Ascending aorta (tissue), 2 donors: ENCODE data around the gene CLEC16A. TPM values are rescaled to one million over a fixed set of nuclear protein-coding genes. Genes with fewer than 3 reads are reported as not detected.

Experiments used
- DNase-seq, 2 donors: peaks; one replicate each; pipeline ENCODE4 v3.0.0-alpha.2; 2019; ENCODE audit warnings: low spot score in 2 of 2
- H3K27ac ChIP-seq, 2 donors: fragments of 200-600 bp; sonication (generic); one replicate each; pipeline ENCODE4 v1.5.1; 2016 to 2017; ENCODE audit warnings: mild to moderate bottlenecking in 1 of 2
- H3K27me3 ChIP-seq: fragments of 200-600 bp; sonication (generic); one replicate; pipeline ENCODE4 v1.5.1; 2017
- H3K36me3 ChIP-seq, 2 donors: fragments of 200-600 bp; sonication (generic); one replicate each; pipeline ENCODE4 v1.5.1; 2016
- H3K4me1 ChIP-seq, 2 donors: fragments of 200-600 bp; sonication (generic); one replicate each; pipeline ENCODE4 v1.5.1; 2016 to 2017; ENCODE audit warnings: mild to moderate bottlenecking in 1 of 2
- H3K4me3 ChIP-seq, 2 donors: fragments of 200-600 bp; sonication (generic); one replicate each; pipeline ENCODE4 v1.5.1; 2016 to 2017; ENCODE audit warnings: mild to moderate bottlenecking in 1 of 2
- H3K9me3 ChIP-seq, 2 donors: fragments of 200-600 bp; sonication (generic); one replicate each; pipeline ENCODE4 v1.5.1; 2016
- CTCF ChIP-seq, 3 experiments: fragments of 200-600 bp in 2 of 3; fragments of 450-650 bp in 1 of 3; sonication (generic) in 2 of 3; IDR thresholded peaks; one replicate each; pipeline ENCODE4 v1.5.1; 2016 to 2019; ENCODE audit warnings: antibody characterized with exemption in 3 of 3, mild to moderate bottlenecking in 1 of 3, moderate library complexity in 1 of 3
- intact Hi-C: fragments of 100-400 bp; cut with DNase I; formaldehyde crosslinking; loops from one replicate; pipeline ENCODE4 v1.15.1; 2023
- total RNA-seq: library from RNA; depleted of rRNA; stranded (reverse); fragments of >200 nt; gene quantifications from one replicate; pipeline ENCODE4 v1.1.0, GENCODE V29; 2016

Gene CLEC16A
- total RNA-seq, 1 donor from 2014 or later, result 16.2 TPM

- H3K36me3 ChIP-seq, result peaks cover 8 to 21% of the 10 kb centered on the region in 2 donors
These were observed 57.2 kb downstream of the CLEC16A start for GRCh38 chr16:11001611-11002010.

GRCh38 chr16:11003141-11003540 lies 58.8 kb downstream of the CLEC16A start:
- Histone ChIP-seq H3K36me3 (peaks cover 8 to 18% of the 10 kb centered on the region in 2 donors), H3K27me3 (no peaks in the 10 kb centered on the region), H3K4me3 (no peak overlapping the region), H3K4me1 (no peaks in the 10 kb centered on the region), H3K9me3 (no peaks in the 10 kb centered on the region), H3K27ac (no peak overlapping the region)
- no peak for DNase-seq
- intact Hi-C loops, result no loop called here
- no peak for TF ChIP-seq CTCF (IDR thresholded peaks at IDR 0.05)

More at GRCh38 chr16:11001611-11002010, 57.2 kb downstream of the CLEC16A start:
- DNase-seq, result no peak
- TF ChIP-seq CTCF (IDR thresholded peaks at IDR 0.05), result no peak
- intact Hi-C loops, result no loop called here
- Histone ChIP-seq H3K27ac (no peak overlapping the region), H3K27me3 (no peaks in the 10 kb centered on the region), H3K4me3 (no peak overlapping the region), H3K4me1 (no peaks in the 10 kb centered on the region), H3K9me3 (no peaks in the 10 kb centered on the region)

- H3K27ac ChIP-seq, result peak overlapping the region in 1 of 2 donors; percentile 51
- peaks cover 8 to 18% of the 10 kb centered on the region in 2 donors for H3K36me3 ChIP-seq
- H3K4me3 ChIP-seq, result no peak overlapping the region
- H3K27me3 ChIP-seq, result no peaks in the 10 kb centered on the region
- DNase-seq, result no peak
- no peaks in the 10 kb centered on the region for H3K4me1 ChIP-seq
- H3K9me3 ChIP-seq, result no peaks in the 10 kb centered on the region
- TF ChIP-seq CTCF (IDR thresholded peaks at IDR 0.05), result no peak
- intact Hi-C loops, result no loop called here
These were observed 60.0 kb downstream of the CLEC16A start for GRCh38 chr16:11004351-11004750.

- no peak for TF ChIP-seq CTCF (IDR thresholded peaks at IDR 0.05)
- Histone ChIP-seq H3K9me3 (no peaks in the 10 kb centered on the region), H3K36me3 (peaks cover 8 to 18% of the 10 kb centered on the region in 2 donors), H3K4me3 (no peak overlapping the region), H3K27ac (no peak overlapping the region), H3K4me1 (no peaks in the 10 kb centered on the region), H3K27me3 (no peaks in the 10 kb centered on the region)
- no peak for DNase-seq
- intact Hi-C loops, result no loop called here
These were observed 60.7 kb downstream of the CLEC16A start for GRCh38 chr16:11004973-11005610.

GRCh38 chr16:11005611-11005975 lies 61.2 kb downstream of the CLEC16A start:
- no peak for DNase-seq
- no peak overlapping the region for H3K27ac ChIP-seq

More at GRCh38 chr16:11005611-11005975, 61.2 kb downstream of the CLEC16A start:
- intact Hi-C loops, result no loop called here
- Histone ChIP-seq H3K4me3 (no peak overlapping the region), H3K36me3 (peaks cover 8 to 18% of the 10 kb centered on the region in 2 donors), H3K4me1 (no peaks in the 10 kb centered on the region), H3K27me3 (no peaks in the 10 kb centered on the region), H3K9me3 (no peaks in the 10 kb centered on the region)
- TF ChIP-seq CTCF (IDR thresholded peaks at IDR 0.05), result no peak
